Ecto neural progenitor cell (in vitro differentiated cells): Measurements from ENCODE around the gene OBI1.

Experiments
- DNase-seq: peaks from one replicate; pipeline ENCODE4 v3.0.0-alpha.2; 2018; ENCODE audit warnings: low spot score

OBI1 gene

DNA sequence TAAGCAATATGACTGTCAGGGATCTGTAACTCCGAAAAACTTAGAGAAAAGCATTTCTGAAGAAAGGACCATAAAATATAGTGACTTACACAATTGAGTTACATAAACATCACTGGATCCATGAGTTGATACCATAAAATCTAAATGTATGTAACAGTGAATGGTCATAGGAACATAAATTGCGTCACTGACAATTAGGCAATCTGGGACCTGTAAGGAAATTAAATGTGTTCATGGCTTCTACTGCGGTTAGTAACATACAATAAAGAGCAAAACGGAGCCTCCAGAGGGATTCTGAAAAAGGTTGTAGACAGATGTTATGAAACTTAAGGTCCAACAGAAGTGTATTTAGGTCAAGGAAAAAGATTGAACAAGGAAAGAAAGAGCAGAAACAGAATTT lies 82.7 kb downstream of the OBI1 start:
- no peak for DNase-seq

DNA sequence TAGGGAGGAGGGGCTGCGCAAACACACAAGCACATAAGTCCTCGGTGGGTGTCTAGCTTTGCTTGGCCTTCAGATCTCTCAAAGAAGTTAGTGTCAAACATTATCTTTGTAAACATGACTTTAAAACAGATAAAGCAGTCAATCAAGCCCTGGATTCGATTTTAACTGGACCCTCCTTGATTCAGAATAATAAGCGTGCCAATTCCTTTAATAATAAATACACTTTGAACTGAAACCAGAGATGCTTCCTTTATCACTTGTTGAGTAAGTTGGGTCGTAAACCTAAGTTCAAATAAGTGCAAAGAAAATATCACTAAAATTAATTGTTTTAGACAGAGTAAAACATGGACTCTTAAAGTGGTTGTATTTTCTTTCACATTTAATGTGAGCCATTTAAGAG lies 86.5 kb downstream of the OBI1 start:
- no peak for DNase-seq

DNA sequence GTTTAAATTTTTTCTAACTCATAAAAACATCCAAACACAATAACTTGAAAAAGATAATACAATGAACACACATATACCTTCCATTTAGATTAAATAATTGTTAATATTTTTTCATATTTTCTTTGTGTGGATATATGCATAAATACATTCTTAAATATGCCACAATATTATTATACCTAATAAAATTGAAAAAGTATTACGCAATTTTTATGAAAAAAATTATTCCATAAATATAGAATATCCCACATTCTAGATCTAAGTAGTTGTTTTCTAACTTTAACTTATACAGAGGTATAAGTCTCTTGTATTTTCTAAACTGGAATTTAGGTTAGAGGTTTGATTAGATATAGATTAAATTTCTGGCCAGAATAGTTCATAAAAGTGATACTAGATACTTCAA lies 89.9 kb downstream of the OBI1 start:
- DNase-seq, result no peak

DNA sequence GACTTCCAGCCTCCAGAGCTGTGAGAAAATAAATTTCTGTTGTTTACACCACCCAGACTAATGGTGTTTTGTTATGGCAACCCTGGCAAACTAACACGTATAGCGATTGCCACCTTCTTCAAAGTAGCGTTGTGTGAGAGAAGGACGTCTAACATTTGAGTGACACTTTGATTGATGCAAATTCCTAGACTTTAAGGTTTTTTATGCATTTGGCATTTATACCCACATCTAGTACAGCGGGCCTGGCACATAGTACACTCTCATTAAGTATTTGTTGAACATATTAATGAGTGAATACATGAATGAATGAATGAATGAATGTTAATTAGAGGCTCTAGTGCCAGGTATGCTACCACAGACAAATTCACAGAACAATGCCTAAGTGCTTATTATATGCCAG lies 92.3 kb downstream of the OBI1 start:
- no peak for DNase-seq
